Panc1 (cell line): ENCODE results near the gene MBTD1.

Experiments
- POLR2AphosphoS5 ChIP-seq: IDR thresholded peaks from 2 replicates; pipeline ENCODE4 v1.6.1; 2012; ENCODE audit warnings: mild to moderate bottlenecking, low read depth, low read length, moderate library complexity
- SIN3A ChIP-seq: IDR thresholded peaks from 2 replicates; pipeline ENCODE4 v1.6.1; 2012; ENCODE audit warnings: low read depth, mild to moderate bottlenecking, low read length, moderate library complexity, borderline replicate concordance; ENCODE audit not compliant: insufficient read depth
- TCF7L2 ChIP-seq: IDR thresholded peaks from 2 replicates; pipeline ENCODE4 v1.6.1; 2011; ENCODE audit warnings: mild to moderate bottlenecking, low read depth, low read length, inconsistent platforms
- TF ChIP-seq, protein P1 (sequence below), 2 experiments: IDR thresholded peaks; 2 replicates each; pipeline ENCODE4 v1.6.1; 2011 to 2012; ENCODE audit warnings: low read depth in 2 of 2, control low read depth in 1 of 2, low read length in 1 of 2, mild to moderate bottlenecking in 1 of 2, moderate library complexity in 1 of 2; ENCODE audit not compliant: insufficient read depth in 1 of 2
- TF ChIP-seq, protein P2 (sequence below): fragments of 450-650 bp; IDR thresholded peaks from 2 replicates; pipeline ENCODE4 v1.5.1; 2017; ENCODE audit warnings: mild to moderate bottlenecking

DNA sequence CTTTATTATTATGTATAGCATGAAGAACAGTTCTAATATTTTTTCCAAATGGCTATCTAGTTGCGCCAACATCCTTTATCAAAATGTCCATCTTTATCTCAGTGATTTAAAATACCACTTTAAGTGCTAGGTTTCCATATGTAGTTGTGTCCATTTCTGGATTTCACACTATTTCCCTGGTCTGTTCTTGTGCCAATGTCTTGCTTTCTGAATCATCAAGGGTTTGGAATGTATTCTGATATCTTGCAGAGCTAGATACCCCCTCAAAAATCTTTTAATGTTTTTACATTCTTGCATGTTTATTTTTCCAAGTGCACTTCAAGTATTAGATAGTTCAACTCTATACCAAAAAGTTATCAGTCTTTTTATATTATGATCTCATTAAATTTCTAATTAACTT lies 14.3 kb downstream of the MBTD1 start:
- TF ChIP-seq, protein P1, sequence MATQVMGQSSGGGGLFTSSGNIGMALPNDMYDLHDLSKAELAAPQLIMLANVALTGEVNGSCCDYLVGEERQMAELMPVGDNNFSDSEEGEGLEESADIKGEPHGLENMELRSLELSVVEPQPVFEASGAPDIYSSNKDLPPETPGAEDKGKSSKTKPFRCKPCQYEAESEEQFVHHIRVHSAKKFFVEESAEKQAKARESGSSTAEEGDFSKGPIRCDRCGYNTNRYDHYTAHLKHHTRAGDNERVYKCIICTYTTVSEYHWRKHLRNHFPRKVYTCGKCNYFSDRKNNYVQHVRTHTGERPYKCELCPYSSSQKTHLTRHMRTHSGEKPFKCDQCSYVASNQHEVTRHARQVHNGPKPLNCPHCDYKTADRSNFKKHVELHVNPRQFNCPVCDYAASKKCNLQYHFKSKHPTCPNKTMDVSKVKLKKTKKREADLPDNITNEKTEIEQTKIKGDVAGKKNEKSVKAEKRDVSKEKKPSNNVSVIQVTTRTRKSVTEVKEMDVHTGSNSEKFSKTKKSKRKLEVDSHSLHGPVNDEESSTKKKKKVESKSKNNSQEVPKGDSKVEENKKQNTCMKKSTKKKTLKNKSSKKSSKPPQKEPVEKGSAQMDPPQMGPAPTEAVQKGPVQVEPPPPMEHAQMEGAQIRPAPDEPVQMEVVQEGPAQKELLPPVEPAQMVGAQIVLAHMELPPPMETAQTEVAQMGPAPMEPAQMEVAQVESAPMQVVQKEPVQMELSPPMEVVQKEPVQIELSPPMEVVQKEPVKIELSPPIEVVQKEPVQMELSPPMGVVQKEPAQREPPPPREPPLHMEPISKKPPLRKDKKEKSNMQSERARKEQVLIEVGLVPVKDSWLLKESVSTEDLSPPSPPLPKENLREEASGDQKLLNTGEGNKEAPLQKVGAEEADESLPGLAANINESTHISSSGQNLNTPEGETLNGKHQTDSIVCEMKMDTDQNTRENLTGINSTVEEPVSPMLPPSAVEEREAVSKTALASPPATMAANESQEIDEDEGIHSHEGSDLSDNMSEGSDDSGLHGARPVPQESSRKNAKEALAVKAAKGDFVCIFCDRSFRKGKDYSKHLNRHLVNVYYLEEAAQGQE (IDR thresholded peaks at IDR 0.05; ENCODE audit: insufficient read depth in 1 of 2, low read depth in 2 of 2, low read length in 1 of 2), result no peak
- TF ChIP-seq POLR2AphosphoS5, result no peak
- TF ChIP-seq, protein P2, sequence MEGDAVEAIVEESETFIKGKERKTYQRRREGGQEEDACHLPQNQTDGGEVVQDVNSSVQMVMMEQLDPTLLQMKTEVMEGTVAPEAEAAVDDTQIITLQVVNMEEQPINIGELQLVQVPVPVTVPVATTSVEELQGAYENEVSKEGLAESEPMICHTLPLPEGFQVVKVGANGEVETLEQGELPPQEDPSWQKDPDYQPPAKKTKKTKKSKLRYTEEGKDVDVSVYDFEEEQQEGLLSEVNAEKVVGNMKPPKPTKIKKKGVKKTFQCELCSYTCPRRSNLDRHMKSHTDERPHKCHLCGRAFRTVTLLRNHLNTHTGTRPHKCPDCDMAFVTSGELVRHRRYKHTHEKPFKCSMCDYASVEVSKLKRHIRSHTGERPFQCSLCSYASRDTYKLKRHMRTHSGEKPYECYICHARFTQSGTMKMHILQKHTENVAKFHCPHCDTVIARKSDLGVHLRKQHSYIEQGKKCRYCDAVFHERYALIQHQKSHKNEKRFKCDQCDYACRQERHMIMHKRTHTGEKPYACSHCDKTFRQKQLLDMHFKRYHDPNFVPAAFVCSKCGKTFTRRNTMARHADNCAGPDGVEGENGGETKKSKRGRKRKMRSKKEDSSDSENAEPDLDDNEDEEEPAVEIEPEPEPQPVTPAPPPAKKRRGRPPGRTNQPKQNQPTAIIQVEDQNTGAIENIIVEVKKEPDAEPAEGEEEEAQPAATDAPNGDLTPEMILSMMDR, result no peak
- no peak for TF ChIP-seq TCF7L2
- no peak for TF ChIP-seq SIN3A
